Measurements from ENCODE around the gene ZNF219. TPM values are rescaled to one million over a fixed set of nuclear protein-coding genes. Genes with fewer than 3 reads are reported as not detected.

Gene ZNF219
- polyA plus RNA-seq, 1 donor from 2014 or later: 40.6 TPM

GRCh38 chr14:21092273-21093011 lies 6.0 kb downstream of the ZNF219 start:
- Histone ChIP-seq H3K9me3 (ENCODE audit: low read length) (no peaks in the 10 kb centered on the region), H3K4me3 (ENCODE audit: low read length) (no peak overlapping the region), H2AFZ (ENCODE audit: low read depth, low read length) (no peak overlapping the region), H3K27me3 (ENCODE audit: insufficient read depth, low read depth, low read length) (no peaks in the 10 kb centered on the region), H3K4me2 (ENCODE audit: low read length) (no peak overlapping the region), H3F3A (ENCODE audit: insufficient read depth, low read length, poor library complexity, severe bottlenecking) (peaks cover 11% of the 10 kb centered on the region), H3K9me2 (ENCODE audit: insufficient read depth, low read length) (no peaks in the 10 kb centered on the region), H3K9ac (ENCODE audit: low read length) (no peak overlapping the region), H3K27ac (ENCODE audit: low read length) (no peak overlapping the region), H3K79me2 (replicated peaks; ENCODE audit: insufficient read depth, low read length) (peaks cover 21% of the 10 kb centered on the region), H4K20me1 (ENCODE audit: insufficient read depth) (no peaks in the 10 kb centered on the region), H3K36me3 (ENCODE audit: insufficient read depth, low read length) (peaks cover 7% of the 10 kb centered on the region)
- TF ChIP-seq EP300 (conservative IDR thresholded peaks at IDR 0.05; ENCODE audit: poor library complexity, severe bottlenecking) (no peak), EZH2 (IDR thresholded peaks at IDR 0.05; ENCODE audit: borderline replicate concordance, insufficient read depth, low read length, poor library complexity, severe bottlenecking) (no peak), RAD21 (conservative IDR thresholded peaks at IDR 0.05) (peak; percentile 40), SMC3 (conservative IDR thresholded peaks at IDR 0.05; ENCODE audit: poor library complexity) (peak; percentile 45), TAF1 (IDR thresholded peaks at IDR 0.05; ENCODE audit: low read depth) (no peak), POLR2AphosphoS5 (IDR thresholded peaks at IDR 0.05) (no peak), MXI1 (conservative IDR thresholded peaks at IDR 0.05; ENCODE audit: poor library complexity, severe bottlenecking) (no peak), REST (IDR thresholded peaks at IDR 0.05; ENCODE audit: borderline replicate concordance) (no peak)
- TF ChIP-seq, protein P1, sequence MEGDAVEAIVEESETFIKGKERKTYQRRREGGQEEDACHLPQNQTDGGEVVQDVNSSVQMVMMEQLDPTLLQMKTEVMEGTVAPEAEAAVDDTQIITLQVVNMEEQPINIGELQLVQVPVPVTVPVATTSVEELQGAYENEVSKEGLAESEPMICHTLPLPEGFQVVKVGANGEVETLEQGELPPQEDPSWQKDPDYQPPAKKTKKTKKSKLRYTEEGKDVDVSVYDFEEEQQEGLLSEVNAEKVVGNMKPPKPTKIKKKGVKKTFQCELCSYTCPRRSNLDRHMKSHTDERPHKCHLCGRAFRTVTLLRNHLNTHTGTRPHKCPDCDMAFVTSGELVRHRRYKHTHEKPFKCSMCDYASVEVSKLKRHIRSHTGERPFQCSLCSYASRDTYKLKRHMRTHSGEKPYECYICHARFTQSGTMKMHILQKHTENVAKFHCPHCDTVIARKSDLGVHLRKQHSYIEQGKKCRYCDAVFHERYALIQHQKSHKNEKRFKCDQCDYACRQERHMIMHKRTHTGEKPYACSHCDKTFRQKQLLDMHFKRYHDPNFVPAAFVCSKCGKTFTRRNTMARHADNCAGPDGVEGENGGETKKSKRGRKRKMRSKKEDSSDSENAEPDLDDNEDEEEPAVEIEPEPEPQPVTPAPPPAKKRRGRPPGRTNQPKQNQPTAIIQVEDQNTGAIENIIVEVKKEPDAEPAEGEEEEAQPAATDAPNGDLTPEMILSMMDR (IDR thresholded peaks at IDR 0.05; ENCODE audit: poor library complexity, severe bottlenecking): peak; percentile 59

- no peak overlapping the region for H2AFZ ChIP-seq (ENCODE audit: low read depth, low read length)
- no peaks in the 10 kb centered on the region for H3K9me2 ChIP-seq (ENCODE audit: insufficient read depth, low read length)
- TF ChIP-seq, protein P1 (IDR thresholded peaks at IDR 0.05; ENCODE audit: poor library complexity, severe bottlenecking): no peak
- TF ChIP-seq SMC3 (conservative IDR thresholded peaks at IDR 0.05; ENCODE audit: poor library complexity): no peak
- no peak for TF ChIP-seq TAF1 (IDR thresholded peaks at IDR 0.05; ENCODE audit: low read depth)
- TF ChIP-seq MXI1 (conservative IDR thresholded peaks at IDR 0.05; ENCODE audit: poor library complexity, severe bottlenecking): no peak
- TF ChIP-seq REST (IDR thresholded peaks at IDR 0.05; ENCODE audit: borderline replicate concordance): no peak
- TF ChIP-seq RAD21 (conservative IDR thresholded peaks at IDR 0.05): no peak
- no peak for TF ChIP-seq POLR2AphosphoS5 (IDR thresholded peaks at IDR 0.05)
- TF ChIP-seq EZH2 (IDR thresholded peaks at IDR 0.05; ENCODE audit: borderline replicate concordance, insufficient read depth, low read length, poor library complexity, severe bottlenecking): no peak
- no peak overlapping the region for H3K27ac ChIP-seq (ENCODE audit: low read length)
- no peak overlapping the region for H3K4me3 ChIP-seq (ENCODE audit: low read length)
- no peak overlapping the region for H3K4me2 ChIP-seq (ENCODE audit: low read length)
- peaks cover 16% of the 10 kb centered on the region for H3F3A ChIP-seq (ENCODE audit: insufficient read depth, low read length, poor library complexity, severe bottlenecking)
- peaks cover 16% of the 10 kb centered on the region for H3K79me2 ChIP-seq (replicated peaks; ENCODE audit: insufficient read depth, low read length)
- H3K36me3 ChIP-seq (ENCODE audit: insufficient read depth, low read length): peaks cover 7% of the 10 kb centered on the region
- H3K27me3 ChIP-seq (ENCODE audit: insufficient read depth, low read depth, low read length): no peaks in the 10 kb centered on the region
- no peaks in the 10 kb centered on the region for H4K20me1 ChIP-seq (ENCODE audit: insufficient read depth)
- H3K9ac ChIP-seq (ENCODE audit: low read length): no peak overlapping the region
- H3K9me3 ChIP-seq (ENCODE audit: low read length): no peaks in the 10 kb centered on the region
Measured at GRCh38 chr14:21091821-21092272, 6.6 kb downstream of the ZNF219 start.

All from neural cell (in vitro differentiated cells).